Measurements from ENCODE around the gene ARHGEF9.

DNA sequence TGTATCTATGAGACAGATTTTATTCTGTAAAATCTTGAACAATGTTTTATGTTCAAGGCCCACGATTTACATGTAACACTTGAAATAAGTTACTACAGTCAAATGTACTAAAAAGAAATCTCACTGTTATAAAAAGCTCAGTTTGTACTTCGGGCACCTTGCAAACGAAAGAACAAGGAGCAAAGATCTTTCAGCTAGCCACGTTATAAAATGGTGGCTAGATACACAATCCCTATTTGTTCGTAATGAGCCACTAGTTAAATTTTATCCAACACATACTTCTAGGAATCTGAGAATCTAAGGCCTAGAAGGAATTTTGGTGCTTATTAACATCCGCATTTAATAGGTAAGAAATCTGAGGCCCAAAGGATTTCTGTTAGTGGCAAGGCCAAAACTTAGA is 2.5 kb downstream of the ARHGEF9 start:
- TF ChIP-seq, protein P1, sequence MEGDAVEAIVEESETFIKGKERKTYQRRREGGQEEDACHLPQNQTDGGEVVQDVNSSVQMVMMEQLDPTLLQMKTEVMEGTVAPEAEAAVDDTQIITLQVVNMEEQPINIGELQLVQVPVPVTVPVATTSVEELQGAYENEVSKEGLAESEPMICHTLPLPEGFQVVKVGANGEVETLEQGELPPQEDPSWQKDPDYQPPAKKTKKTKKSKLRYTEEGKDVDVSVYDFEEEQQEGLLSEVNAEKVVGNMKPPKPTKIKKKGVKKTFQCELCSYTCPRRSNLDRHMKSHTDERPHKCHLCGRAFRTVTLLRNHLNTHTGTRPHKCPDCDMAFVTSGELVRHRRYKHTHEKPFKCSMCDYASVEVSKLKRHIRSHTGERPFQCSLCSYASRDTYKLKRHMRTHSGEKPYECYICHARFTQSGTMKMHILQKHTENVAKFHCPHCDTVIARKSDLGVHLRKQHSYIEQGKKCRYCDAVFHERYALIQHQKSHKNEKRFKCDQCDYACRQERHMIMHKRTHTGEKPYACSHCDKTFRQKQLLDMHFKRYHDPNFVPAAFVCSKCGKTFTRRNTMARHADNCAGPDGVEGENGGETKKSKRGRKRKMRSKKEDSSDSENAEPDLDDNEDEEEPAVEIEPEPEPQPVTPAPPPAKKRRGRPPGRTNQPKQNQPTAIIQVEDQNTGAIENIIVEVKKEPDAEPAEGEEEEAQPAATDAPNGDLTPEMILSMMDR (IDR thresholded peaks at IDR 0.05), result no peak
- no peak for TF ChIP-seq POLR2A (IDR thresholded peaks at IDR 0.05)
